HG03025 (cell line): ENCODE measurements around the gene RBP2.
A peak's percentile ranks its signal among the peaks of the same experiment; 100 is the strongest.
"Not testable (repeated sequence)": the region's sequence is repeated elsewhere in the genome, so short reads cannot be mapped to it uniquely, and the experiment has no call there.

Experiments used
- ATAC-seq: cut with Tn5 transposase; IDR thresholded peaks from one replicate; pipeline ENCODE4 v1.9.1; 2021; ENCODE audit warnings: mild to moderate bottlenecking, moderate library complexity; ENCODE audit not compliant: unreplicated experiment, low FRiP score

The RBP2 gene

GRCh38 chr3:139447486-139447885, 28.8 kb downstream of the RBP2 start:
- ATAC-seq = no peak

GRCh38 chr3:139444446-139444845, 31.9 kb downstream of the RBP2 start:
- no peak for ATAC-seq

DNA sequence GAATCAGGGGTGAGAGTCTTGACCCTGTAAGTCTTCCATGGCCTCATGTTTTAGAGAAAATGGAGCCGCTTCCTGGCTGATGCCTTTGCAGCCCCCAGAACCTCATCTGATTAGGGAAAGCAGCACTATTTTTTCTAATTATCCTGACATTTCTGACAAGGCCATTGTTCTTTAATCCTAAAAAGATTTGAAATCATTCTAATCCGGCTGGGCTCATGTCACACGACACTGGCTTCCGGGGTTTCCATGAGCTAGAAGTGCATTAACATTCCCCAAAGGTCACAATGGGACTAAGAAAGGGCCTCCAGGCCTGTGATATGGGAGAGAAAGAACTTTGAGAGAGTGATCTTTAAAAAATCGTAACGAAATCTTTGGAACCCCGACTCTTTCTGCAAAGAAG, 33.1 kb downstream of the RBP2 start:
- ATAC-seq = no peak

GRCh38 chr3:139441656-139442055, 34.7 kb downstream of the RBP2 start:
- no peak for ATAC-seq

DNA sequence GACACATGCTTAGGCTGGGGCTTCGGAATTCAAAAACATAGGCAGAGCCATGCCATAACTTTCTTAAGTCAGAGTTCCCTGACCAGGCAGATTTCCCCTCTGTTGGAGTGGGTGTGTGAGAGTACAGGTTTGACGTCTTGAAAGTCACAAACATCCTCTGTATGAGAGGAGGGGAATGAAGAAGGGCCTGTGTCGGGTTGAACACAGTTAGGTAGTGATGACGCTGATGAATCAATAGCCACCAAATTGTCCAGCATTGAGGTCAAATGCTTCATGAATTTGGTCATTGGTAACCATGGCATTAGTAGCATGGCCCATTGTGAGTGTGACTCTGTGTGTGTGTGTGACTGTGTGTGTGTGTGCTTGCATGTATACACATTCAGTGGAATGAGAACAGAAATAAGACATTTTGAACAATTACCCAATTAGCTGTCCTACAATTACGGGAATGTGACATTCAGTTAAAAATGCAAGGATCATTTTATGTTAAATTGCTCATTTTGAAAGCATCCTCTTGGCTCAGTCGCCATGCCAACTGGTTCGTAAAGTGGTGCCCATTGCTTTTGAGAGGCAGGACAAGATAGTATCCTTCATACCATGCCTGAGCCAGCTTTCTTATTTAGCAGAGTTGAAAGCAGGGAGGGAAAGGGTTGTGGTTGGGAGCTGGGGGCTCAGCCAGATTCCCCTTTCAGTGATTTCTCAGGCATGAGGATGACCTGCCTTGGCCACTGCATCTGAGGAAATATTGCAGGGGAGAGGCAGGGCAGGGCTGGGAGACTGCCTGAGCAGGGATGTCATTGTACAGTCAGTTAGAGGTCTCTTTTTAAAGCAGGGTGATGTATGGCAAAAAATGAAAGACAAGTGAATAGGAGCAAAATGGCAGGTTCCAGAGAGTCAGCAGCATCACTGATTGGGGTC, 35.4 kb downstream of the RBP2 start:
- ATAC-seq = no peak

GRCh38 chr3:139439278-139439677, 37.0 kb downstream of the RBP2 start:
- no peak for ATAC-seq

DNA sequence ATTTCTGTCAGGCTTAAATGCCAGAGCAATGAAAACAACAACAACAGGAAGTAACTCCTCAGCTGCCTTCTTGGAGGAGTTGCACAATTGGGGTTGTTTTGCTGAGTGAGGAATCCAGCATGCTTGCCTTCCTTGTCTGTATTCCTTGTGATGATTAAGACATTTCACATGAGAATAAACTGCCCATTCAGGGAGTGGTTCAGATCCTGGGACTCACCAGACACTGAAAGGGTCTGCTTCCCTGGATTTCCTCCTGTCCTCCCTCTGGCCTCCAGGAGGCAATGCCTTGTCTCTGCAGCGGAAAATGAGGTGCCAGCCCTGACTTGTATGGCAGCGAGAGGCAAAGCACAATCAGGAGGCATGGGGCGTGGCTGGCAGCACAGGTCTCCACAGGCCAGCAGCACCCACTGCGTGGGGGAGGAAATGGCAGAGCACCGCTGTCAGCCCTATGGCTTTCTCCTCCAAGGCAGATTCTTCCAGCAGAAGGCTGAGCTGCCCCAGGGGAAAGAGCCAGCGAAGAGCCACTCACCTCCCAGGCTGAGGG, 41.5 kb downstream of the RBP2 start:
- no peak for ATAC-seq

DNA sequence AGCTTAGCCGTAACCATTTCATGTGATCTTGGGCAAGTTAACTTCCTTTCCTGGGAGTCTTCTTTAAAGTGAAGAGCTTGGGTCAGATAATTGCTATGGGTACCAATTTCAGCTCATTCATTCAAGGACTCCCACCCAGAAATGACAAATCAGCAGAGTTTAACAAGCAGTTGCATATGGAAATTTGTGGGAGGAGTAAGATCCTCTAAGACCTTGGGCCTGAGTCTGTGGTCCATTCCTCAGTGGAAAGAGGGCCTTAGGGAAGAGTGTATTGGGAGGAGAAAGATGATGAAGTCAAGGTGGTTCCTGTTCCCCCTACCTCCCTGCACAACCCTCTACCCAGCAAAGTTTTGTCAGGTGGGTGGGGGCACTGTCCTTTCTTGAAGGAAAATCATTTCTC, 42.1 kb downstream of the RBP2 start:
- no peak for ATAC-seq

DNA sequence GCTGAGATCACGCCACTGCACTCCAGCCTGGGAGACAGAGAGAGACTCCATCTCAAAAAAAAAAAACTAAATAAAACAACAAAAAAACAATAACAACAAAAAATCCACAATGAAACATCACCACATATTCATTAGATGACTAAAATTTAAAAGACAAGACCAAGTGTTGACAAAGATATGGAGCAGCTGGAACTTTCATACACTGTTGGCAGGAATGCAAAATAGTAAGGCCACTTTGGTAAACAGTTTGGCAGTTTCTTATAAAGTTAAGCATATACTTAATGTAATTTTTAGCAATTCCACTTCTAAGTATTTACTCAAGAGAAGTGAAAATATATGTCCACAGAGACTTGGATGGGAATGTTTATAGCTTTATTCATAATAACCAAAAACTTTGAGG, 43.2 kb downstream of the RBP2 start:
- no peak for ATAC-seq

DNA sequence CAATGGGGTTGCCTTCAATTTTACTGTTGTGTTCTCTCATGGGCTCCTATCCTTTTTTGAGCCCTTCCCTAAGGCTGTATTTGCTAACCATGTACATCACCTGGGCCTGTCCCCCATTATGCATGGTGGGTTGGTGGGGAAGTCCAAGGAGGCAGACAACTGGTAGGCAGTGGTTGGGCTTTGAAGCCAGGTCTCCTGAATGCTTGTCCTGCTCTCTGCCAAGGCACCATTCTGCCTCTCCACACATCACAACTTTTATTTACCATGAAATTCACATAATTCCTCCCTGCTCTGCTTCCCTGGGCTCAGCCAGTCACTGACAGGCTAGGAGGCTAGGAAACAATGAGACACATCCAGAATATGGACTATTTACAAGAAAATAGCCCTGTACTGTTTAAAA, 45.8 kb downstream of the RBP2 start:
- ATAC-seq = no peak

GRCh38 chr3:139427283-139428060, 48.8 kb downstream of the RBP2 start:
- ATAC-seq = peak; percentile 88

GRCh38 chr3:139425745-139426400, 50.4 kb downstream of the RBP2 start:
- ATAC-seq = no peak

GRCh38 chr3:139423232-139423631, 53.1 kb downstream of the RBP2 start:
- ATAC-seq = no peak

GRCh38 chr3:139421460-139421859, 54.9 kb downstream of the RBP2 start:
- ATAC-seq = no peak

- no peak for ATAC-seq
Measured at GRCh38 chr3:139421040-139421439, 55.3 kb downstream of the RBP2 start.

DNA sequence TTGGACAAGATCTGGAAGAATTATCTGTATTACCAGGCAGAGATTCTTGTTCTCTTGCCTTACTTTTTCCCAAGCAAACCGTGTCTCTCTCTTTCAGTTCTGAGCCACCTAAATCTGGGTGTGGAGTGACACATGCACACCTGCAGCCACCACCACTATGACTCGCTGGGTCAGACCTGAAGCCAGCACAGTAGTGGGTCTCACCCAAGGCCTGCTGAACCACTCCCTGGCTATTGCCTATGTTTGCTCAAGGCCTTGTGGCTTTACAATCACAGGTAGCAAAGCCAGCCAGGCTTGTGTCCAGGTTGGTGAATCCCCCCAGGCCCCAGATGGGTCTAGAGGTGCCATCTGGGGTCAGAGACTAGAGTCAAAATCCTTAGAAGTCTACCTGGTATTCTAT, 58.2 kb downstream of the RBP2 start:
- ATAC-seq = no peak

GRCh38 chr3:139416275-139416674, 60.0 kb downstream of the RBP2 start:
- no peak for ATAC-seq

DNA sequence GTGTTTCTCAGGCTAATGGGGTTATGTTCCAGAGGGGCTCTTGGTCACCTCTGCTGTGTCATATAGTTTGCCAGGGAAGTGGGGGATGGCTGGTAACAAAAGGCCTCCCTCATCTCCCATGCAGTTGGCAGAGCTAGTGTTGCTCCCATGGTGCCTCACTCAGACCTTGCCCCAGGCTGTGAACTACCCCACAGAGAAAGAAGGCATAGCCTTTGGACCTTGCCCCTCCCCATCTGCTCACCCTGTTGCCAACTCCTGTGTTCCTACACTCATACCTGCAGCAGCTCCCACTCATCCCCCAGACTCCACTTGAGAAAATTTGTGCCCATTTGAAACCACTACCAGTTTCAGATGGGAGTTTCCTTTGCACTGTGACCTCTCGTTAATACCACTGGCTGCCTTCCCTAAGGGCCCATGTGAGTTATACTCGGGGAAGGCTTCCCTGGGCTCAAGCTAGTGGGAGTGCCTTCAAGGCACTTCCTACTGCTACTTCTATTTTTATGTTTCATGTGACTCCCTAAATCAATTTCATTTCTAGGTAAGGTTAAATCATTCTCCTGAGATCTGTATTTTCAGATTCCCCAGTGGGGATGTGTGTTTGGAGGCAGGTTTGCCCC, 61.6 kb downstream of the RBP2 start:
- ATAC-seq = no peak

DNA sequence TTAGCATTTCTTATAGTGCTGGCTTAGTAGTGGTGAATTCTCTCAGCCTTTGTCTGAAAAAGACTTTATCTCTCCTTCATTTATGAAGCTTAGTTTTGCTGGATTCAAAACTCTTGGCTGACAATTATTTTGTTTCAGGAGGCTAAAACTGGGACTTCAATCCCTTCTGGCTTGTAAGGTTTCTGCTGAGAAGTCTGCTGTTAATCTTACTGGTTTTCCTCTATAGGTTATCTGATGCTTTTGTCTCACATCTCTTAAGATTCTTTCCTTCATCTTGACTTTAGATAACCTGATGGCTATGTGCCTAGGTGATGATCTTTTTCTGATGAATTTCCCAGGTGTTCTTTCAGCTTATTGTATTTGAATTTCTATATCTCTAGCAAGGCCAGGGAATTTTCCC, 63.4 kb downstream of the RBP2 start:
- not testable (repeated sequence) for ATAC-seq
